OCI-LY3 (cell line): ENCODE results near the gene TLL2.
A peak's percentile ranks its signal among the peaks of the same experiment; 100 is the strongest.

ENCODE experiments used
- H2AFZ ChIP-seq: fragments of 200-600, 300-600 bp; shearing (Covaris generic); 2 replicates; pipeline ENCODE4 v1.6.0; 2014; ENCODE audit warnings: antibody characterized with exemption, low read depth, low read length
- H3K27ac ChIP-seq: fragments of 200-600, 300-600 bp; sonication (generic); 2 replicates; pipeline ENCODE4 v1.5.1; 2014; ENCODE audit warnings: mild to moderate bottlenecking, low read length, moderate library complexity, mixed read lengths
- H3K27me3 ChIP-seq: fragments of 200-600, 300-600 bp; sonication (generic); 2 replicates; pipeline ENCODE4 v1.6.1; 2014; ENCODE audit warnings: low read depth, low read length, mixed read lengths
- H3K36me3 ChIP-seq: fragments of 200-600, 300-600 bp; sonication (generic); replicated peaks from 2 replicates; pipeline ENCODE3; 2014; ENCODE audit warnings: low read depth, low read length, mixed read lengths
- H3K4me1 ChIP-seq: fragments of 300-600, 200-600 bp; sonication (generic); 2 replicates; pipeline ENCODE4 v1.6.1; 2014; ENCODE audit warnings: low read length, mixed read lengths
- H3K4me2 ChIP-seq: fragments of 200-600, 300-600 bp; sonication (generic); 2 replicates; pipeline ENCODE4 v1.6.1; 2014; ENCODE audit warnings: low read length, mixed read lengths
- H3K4me3 ChIP-seq: fragments of 300-600, 200-600 bp; sonication (generic); 2 replicates; pipeline ENCODE4 v1.5.1; 2014; ENCODE audit warnings: antibody characterized with exemption, mild to moderate bottlenecking, low read length, moderate library complexity
- H3K79me2 ChIP-seq: fragments of 300-600, 200-600 bp; shearing (Covaris generic); 2 replicates; pipeline ENCODE4 v1.6.1; 2014; ENCODE audit warnings: mild to moderate bottlenecking, low read length, mixed read lengths
- H3K9ac ChIP-seq: fragments of 300-600, 200-600 bp; shearing (Covaris generic); 2 replicates; pipeline ENCODE4 v1.6.0; 2014; ENCODE audit warnings: mild to moderate bottlenecking, low read length, moderate library complexity
- H3K9me3 ChIP-seq: fragments of 200-600, 300-600 bp; shearing (Covaris generic); 2 replicates; pipeline ENCODE4 v1.6.1; 2014; ENCODE audit warnings: low read length, mixed read lengths; ENCODE audit not compliant: insufficient read depth
- H4K20me1 ChIP-seq: fragments of 200-600, 300-600 bp; sonication (generic); 2 replicates; pipeline ENCODE4 v1.6.1; 2016; ENCODE audit warnings: low read length, mixed read lengths; ENCODE audit not compliant: insufficient read depth
- CTCF ChIP-seq: fragments of 200-600, 300-600 bp; sonication (generic); IDR thresholded peaks from 2 replicates; pipeline ENCODE4 v1.5.1; 2014; ENCODE audit warnings: antibody characterized with exemption, low read length, low read depth
- EZH2phosphoT487 ChIP-seq: fragments of 200-600 bp; shearing (Covaris generic); IDR thresholded peaks from 2 replicates; pipeline ENCODE4 v1.6.1; 2018; ENCODE audit warnings: antibody characterized with exemption, mixed run types, low read depth

The TLL2 gene

GRCh38 chr10:96378741-96379140 lies 135.0 kb downstream of the TLL2 start:
- H3K27me3 ChIP-seq, result peaks cover 27% of the 10 kb centered on the region
- H3K4me3 ChIP-seq, result no peak overlapping the region
- no peaks in the 10 kb centered on the region for H3K79me2 ChIP-seq
- H3K9me3 ChIP-seq, result no peaks in the 10 kb centered on the region
- no peaks in the 10 kb centered on the region; the same call in 1 of the 2 replicates for H4K20me1 ChIP-seq
- no peak overlapping the region for H3K27ac ChIP-seq
- H2AFZ ChIP-seq, result no peak overlapping the region
- H3K4me2 ChIP-seq, result no peak overlapping the region
- no peaks in the 10 kb centered on the region for H3K36me3 ChIP-seq
- H3K4me1 ChIP-seq, result peaks cover 25% of the 10 kb centered on the region
- no peak overlapping the region for H3K9ac ChIP-seq
- TF ChIP-seq CTCF (no peak), EZH2phosphoT487 (no peak)

DNA sequence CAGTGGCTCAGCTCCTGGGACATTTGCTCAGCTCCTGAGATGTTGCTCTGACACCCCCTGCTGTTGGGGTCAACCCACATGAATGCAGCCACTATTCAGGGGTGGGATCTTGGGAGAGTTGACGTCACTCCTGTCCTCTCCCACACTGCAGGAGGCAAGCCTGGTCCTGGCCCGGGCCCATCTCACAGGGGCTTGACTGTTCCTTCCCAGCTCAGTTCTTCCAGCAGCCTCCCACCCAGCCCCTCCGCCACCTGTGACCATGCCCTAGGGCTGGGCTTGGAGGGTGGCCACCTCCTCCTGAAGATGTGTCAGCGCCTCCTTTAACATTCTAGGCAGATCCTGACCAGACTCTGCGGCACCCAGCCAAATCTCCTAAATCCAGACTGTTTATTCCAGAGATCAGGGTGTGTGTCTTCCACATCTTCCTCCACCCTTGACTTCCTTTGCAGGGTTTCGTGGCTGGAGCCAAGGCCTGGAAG lies 135.9 kb downstream of the TLL2 start:
- no peaks in the 10 kb centered on the region; the same call in 1 of the 2 replicates for H4K20me1 ChIP-seq
- no peak overlapping the region for H3K27ac ChIP-seq
- no peaks in the 10 kb centered on the region for H3K9me3 ChIP-seq
- H3K36me3 ChIP-seq, result no peaks in the 10 kb centered on the region
- no peak overlapping the region for H3K4me2 ChIP-seq
- H2AFZ ChIP-seq, result no peak overlapping the region
- peaks cover 30% of the 10 kb centered on the region for H3K27me3 ChIP-seq
- peaks cover 25% of the 10 kb centered on the region for H3K4me1 ChIP-seq
- H3K79me2 ChIP-seq, result no peaks in the 10 kb centered on the region
- no peak overlapping the region for H3K4me3 ChIP-seq
- H3K9ac ChIP-seq, result no peak overlapping the region
- TF ChIP-seq CTCF (no peak), EZH2phosphoT487 (no peak)

DNA sequence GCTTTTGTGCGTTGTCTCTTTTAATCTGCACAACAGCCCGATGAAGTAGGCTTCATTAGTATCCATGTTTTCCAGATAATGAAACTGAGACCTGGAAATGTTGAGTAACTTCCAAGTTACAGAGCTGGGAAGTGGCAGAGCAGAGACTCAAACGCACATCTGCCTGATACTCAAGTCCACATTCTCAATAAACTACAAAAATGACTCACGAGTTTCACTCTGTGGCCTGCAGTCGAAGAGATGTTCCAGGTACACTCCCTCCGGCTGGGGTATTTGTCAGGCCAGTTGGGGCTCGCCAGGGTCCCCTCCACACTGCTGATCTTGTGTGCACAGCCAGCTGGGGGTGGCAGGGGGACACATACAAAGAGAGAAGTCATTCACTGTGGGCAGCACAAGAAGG lies 137.2 kb downstream of the TLL2 start:
- Histone ChIP-seq H3K36me3 (no peaks in the 10 kb centered on the region), H3K4me3 (peak overlapping the region; percentile 20; the same call in 1 of the 2 replicates), H4K20me1 (no peaks in the 10 kb centered on the region; the same call in 1 of the 2 replicates), H3K9me3 (no peaks in the 10 kb centered on the region), H3K4me1 (peaks cover 25% of the 10 kb centered on the region), H2AFZ (no peak overlapping the region), H3K79me2 (no peaks in the 10 kb centered on the region), H3K27me3 (peaks cover 34% of the 10 kb centered on the region), H3K9ac (no peak overlapping the region), H3K4me2 (peak overlapping the region; percentile 90), H3K27ac (no peak overlapping the region)
- TF ChIP-seq CTCF, result no peak
- no peak for TF ChIP-seq EZH2phosphoT487

- Histone ChIP-seq H3K9me3 (no peaks in the 10 kb centered on the region), H3K4me3 (peak overlapping the region; percentile 96), H3K79me2 (no peaks in the 10 kb centered on the region), H3K4me1 (peaks cover 25% of the 10 kb centered on the region), H3K4me2 (peak overlapping the region; percentile 90), H2AFZ (peak overlapping the region; percentile 93), H3K9ac (peak overlapping the region; percentile 56), H3K27ac (no peak overlapping the region), H3K36me3 (no peaks in the 10 kb centered on the region), H4K20me1 (no peaks in the 10 kb centered on the region; the same call in 1 of the 2 replicates), H3K27me3 (peaks cover 34% of the 10 kb centered on the region)
- no peak for TF ChIP-seq EZH2phosphoT487
- peak; percentile 86 for TF ChIP-seq CTCF
Measured at GRCh38 chr10:96374985-96375830, 138.5 kb downstream of the TLL2 start.
